Astrocyte of the spinal cord (primary cell): ENCODE data around the gene YLPM1.
A peak's percentile ranks its signal among the peaks of the same experiment; 100 is the strongest.

Experiments
- DNase-seq: peaks from one replicate; pipeline ENCODE4 v3.0.0; 2011; ENCODE audit warnings: low read depth, low spot score
- H3K4me3 ChIP-seq: 2 replicates; pipeline ENCODE4 v1.5.1; 2011; ENCODE audit warnings: low read depth, mild to moderate bottlenecking, low read length, moderate library complexity
- CTCF ChIP-seq: IDR thresholded peaks from 2 replicates; pipeline ENCODE4 v1.5.1; 2012; ENCODE audit warnings: low read depth, mild to moderate bottlenecking, low read length, inconsistent platforms
- in situ Hi-C: cut with HindIII; loops from 2 replicates; pipeline ENCODE4 v1.10.0; 2017; ENCODE audit warnings: low sequenced_read_pairs

YLPM1 gene

GRCh38 chr14:74733221-74733620 is 29.9 kb upstream of the YLPM1 start:
- no peak overlapping the region for H3K4me3 ChIP-seq
- no peak for DNase-seq
- no peak for TF ChIP-seq CTCF
- in situ Hi-C loops = no loop called here

- in situ Hi-C loops = no loop called here
- no peak for TF ChIP-seq CTCF
- no peak for DNase-seq
- H3K4me3 ChIP-seq = no peak overlapping the region
Observed at GRCh38 chr14:74735125-74735524, 28.0 kb upstream of the YLPM1 start.

- no peak for TF ChIP-seq CTCF
- H3K4me3 ChIP-seq = no peak overlapping the region
- peak; percentile 4 for DNase-seq
- in situ Hi-C loops = no loop called here
Observed at GRCh38 chr14:74737753-74738325, 25.3 kb upstream of the YLPM1 start.

GRCh38 chr14:74739293-74740030 is 23.7 kb upstream of the YLPM1 start:
- no peak for DNase-seq
- no peak overlapping the region for H3K4me3 ChIP-seq
- TF ChIP-seq CTCF = no peak
- in situ Hi-C loops = no loop called here

GRCh38 chr14:74747237-74747636 is 15.9 kb upstream of the YLPM1 start:
- in situ Hi-C loops = no loop called here

DNA sequence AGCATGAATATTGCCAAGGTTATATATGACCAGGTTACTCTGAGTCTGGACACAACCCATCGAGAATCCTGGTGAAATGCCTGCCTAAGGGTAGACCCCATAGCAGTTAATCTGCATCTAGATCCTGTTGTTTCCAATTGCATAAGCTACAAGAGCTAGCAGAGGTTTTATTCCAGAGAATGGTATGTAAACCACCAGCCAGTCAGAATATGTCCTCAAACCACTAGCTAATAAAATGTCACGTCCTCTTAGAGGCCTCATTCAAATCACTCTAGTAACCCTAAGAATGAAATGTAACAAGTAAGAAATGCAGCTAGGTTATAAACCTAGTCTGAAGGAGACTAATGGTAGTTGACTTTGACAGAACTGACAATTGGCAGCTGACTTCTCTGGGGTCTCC is 9.0 kb upstream of the YLPM1 start:
- in situ Hi-C loops = no loop called here
- TF ChIP-seq CTCF = no peak
- DNase-seq = no peak

More at GRCh38 chr14:74747237-74747636, 15.9 kb upstream of the YLPM1 start:
- no peak for DNase-seq
- TF ChIP-seq CTCF = no peak
- no peak overlapping the region for H3K4me3 ChIP-seq

More for the DNA sequence above, 9.0 kb upstream of the YLPM1 start:
- no peak overlapping the region for H3K4me3 ChIP-seq
